Activated CD8-positive, alpha-beta memory T cell treated with anti-CD3 and anti-CD28 coated beads for 1 hour (primary cell): ENCODE results near the gene PTCH1.

ENCODE experiments used
- DNase-seq, 2 donors: peaks; one replicate each; pipeline ENCODE4 v3.0.0-alpha.2; 2020; ENCODE audit warnings: low read depth in 1 of 2; ENCODE audit errors: extremely low read depth in 1 of 2

The PTCH1 gene

GRCh38 chr9:95465115-95465514, 51.7 kb downstream of the PTCH1 start:
- DNase-seq: no peak

DNA sequence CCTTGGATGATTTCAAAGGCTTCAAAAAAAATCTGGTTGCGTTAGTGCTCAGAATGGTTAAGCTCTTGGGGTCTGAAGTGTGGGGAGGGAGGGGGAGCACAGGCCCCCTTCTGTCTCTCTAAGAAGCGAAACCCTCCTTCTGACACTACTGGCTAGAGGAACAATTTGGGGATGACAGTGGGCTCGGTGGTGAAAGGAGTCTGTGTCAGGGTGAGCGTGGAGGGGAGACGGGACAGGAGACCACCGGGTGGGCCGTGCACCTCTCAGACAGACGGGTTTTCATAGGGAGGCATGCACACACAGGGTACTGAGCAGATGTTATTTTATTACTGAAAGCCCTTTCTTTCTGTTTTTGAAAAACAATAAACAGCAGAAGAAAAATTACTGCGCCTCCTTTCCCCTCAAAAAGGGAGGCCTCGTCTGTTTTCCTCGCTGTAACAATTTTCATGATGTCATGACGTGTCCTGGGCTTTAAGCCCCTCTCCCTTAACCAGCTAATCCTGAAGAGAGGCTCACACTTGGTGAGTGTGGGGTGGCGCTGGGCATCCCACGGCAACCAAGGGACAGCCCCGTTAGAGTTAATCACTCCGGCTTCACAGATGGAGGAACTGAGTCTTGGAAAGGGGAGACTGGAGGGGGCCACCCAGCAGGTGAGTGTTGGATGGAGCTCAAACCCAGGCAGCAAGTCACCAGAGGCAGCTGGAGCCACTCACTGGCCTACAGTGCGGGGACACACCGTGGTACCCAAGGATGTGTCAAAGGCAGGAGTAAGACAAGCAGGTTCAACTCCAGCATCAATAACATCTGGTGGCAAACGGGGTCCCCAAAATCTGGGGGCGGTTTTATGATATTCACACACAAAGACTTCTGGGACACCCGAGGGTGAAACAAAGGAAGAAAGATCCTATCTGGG, 53.4 kb downstream of the PTCH1 start:
- DNase-seq: no peak

DNA sequence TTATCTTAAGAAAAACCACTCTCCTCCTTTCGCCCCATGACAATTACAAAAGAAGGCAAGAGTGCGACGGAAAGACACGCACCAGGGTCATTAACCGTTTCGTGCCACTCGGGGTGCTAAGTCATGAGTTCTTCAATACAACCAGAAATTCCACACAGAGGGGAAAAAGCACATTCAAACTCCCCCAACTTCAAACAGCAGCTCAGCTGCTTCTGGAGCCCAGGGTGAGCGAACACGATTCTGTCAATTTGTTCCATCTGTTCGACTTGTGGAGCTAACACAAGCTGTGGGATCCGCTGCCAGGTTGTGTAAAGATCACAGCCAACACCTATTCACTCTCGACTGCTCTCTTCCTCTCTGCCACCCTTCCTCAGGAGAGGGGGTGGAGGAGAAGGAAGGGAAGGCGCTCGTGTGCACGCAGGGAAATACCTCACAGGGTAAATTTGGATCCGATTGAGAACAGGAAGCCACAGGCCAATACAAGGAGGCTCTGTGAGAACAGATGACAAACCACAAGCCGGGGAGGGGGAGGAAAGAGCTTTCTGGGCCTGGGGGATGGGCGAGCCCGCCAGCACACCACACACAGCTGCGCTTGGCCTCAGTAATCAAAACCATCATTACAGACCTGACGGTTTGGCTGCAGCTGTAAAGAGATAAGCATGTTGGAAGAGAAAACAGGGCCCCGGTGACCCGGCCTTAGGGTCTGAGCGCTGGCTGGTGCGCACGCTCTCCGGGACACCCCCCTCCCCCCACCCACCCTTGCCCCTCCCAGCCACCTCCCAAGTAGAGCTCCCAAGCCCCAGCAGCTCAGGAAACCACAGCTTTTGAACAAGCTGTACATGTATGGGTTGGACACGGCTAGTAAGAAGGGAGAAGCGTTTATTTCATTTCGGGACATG, 54.3 kb downstream of the PTCH1 start:
- peak; percentile 22 to 35 for DNase-seq

GRCh38 chr9:95461448-95462248, 55.1 kb downstream of the PTCH1 start:
- DNase-seq: no peak

GRCh38 chr9:95460518-95461164, 56.1 kb downstream of the PTCH1 start:
- DNase-seq: no peak

DNA sequence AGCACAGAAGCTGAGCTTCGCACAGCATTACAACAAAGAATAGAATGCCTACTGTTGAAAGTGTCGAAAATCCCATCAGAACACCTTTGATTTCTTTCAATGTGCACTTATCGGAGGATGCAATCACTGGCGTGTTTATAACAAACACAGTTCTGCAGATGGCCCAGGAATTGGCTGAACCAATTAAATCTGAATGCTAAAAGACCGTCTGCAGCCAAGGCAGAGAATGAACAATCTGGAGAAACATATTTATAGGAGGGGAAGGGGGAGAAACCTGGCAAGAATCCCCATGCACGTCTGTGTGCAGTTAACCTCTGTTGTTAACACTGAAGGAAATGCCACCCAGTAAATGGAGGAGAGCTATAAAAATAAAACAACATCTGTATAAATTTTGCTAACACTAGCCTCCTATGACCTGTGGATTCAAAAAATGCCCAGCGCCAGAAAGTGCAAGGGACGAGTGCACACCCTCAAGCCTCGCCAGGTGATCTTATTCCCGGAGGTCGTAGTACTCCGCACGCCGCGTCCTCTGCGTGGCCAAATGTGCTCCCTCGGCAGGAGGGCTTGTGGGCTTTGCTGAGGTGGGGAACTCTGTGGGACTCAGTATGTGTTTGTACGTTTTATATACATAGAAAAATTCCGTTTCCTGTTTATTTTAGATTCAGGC, 56.8 kb downstream of the PTCH1 start:
- no peak for DNase-seq

DNA sequence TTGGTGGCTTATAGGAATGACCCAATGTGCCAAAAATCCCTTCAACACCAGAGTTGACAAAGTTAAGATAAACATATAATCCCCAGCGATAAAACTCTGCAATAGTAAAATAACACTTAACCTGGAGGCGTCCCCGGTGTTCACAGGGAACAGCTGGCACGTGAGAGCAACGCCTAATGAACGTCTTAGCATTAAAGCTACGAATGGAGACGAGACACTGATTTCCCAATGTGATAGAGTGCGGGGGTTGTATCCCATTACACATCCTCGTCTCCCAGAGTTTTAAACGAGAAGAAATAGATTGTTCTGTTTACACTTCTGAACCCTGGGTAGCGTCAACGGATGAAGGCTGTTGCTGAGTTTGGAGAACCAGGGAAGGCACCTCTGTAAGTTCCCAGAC, 57.6 kb downstream of the PTCH1 start:
- DNase-seq: no peak

- no peak for DNase-seq
Measured at GRCh38 chr9:95458666-95459065, 58.1 kb downstream of the PTCH1 start.

GRCh38 chr9:95457769-95458168, 59.0 kb downstream of the PTCH1 start:
- DNase-seq: no peak

DNA sequence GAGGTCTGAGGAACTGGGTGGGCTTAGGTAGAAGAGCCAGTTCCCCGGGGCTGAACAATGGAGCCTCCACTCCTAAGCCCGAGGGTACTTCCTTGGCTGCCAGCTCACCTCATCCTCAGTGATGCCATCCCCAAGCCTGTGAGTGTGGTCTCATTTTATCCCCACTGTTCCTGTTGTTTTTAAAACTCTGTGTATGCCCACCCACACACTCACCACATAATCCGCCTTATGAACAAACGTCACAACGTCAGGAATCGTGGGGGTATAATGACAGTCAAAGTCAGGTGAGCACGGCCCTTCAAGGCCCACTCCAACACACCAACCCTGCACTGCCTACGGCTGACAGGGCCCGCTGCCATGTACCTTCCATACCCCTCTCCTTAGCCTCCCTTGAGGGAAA, 61.1 kb downstream of the PTCH1 start:
- DNase-seq: no peak

GRCh38 chr9:95452176-95452575, 64.6 kb downstream of the PTCH1 start:
- DNase-seq: no peak

- no peak for DNase-seq
Measured at GRCh38 chr9:95451065-95451426, 65.7 kb downstream of the PTCH1 start.

- no peak for DNase-seq
Measured at GRCh38 chr9:95450171-95451064, 66.4 kb downstream of the PTCH1 start.

GRCh38 chr9:95449016-95449415, 67.8 kb downstream of the PTCH1 start:
- DNase-seq: no peak

GRCh38 chr9:95447660-95448420, 68.9 kb downstream of the PTCH1 start:
- DNase-seq: no peak

GRCh38 chr9:95446984-95447383, 69.8 kb downstream of the PTCH1 start:
- DNase-seq: no peak

DNA sequence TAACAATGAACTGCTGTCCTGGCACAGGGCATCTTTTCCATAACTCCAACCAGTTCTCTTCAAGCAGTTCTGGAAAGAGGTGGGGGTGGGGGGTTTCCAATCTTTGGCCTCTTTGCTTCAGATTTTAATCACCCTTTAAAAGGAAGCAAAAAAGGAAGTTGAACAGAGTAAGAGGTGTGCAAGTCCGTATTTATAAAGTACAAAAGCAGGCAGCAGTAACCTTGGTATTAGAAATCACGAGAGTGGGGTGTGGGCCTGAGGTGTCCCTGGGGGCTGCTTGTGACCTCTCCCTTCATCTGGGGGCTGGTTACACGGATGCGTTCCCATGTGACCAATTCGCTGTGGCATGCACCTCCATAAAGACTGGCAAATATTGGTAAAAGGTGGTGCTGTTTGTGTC, 70.5 kb downstream of the PTCH1 start:
- DNase-seq: no peak

DNA sequence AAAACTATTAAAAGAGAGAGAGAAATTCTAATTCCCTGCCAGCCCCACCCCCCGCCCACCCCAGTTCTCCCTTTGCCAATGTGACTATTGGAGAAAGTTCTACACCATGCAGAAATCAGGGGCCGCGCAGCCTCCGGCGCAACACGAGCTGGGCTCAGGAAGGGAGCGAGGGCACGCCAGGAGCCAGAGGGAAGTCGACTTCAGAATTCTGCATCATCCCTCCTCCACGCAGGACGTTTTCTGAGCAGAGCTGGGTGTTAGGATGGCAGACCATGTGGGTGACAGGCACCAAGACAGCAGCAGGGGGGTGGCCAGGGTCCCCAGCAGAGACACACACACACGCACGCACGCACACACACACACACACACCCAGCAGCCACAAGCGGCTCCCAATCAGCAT, 72.6 kb downstream of the PTCH1 start:
- no peak for DNase-seq
